Iris pigment epithelial cell (primary cell): ENCODE data around the gene ZNF197.
"Not testable (repeated sequence)": the region's sequence is repeated elsewhere in the genome, so short reads cannot be mapped to it uniquely, and the experiment has no call there.

Experiments
- DNase-seq: peaks from one replicate; pipeline ENCODE4 v3.0.0-alpha.2; 2011; ENCODE audit warnings: low read depth

ZNF197 gene

GRCh38 chr3:44624749-44625480 lies at the start of gene ZNF197:
ZNF197 (plus strand) TSS chr3:44625036; CDS start chr3:44629155, 4,119 bp downstream.
- peak; percentile 79 for DNase-seq

- DNase-seq, result no peak
Observed at GRCh38 chr3:44576613-44577012, 48.2 kb upstream of the ZNF197 start.

GRCh38 chr3:44577354-44577952 lies 47.4 kb upstream of the ZNF197 start:
- not testable (repeated sequence) for DNase-seq

- DNase-seq, result not testable (repeated sequence)
Observed at GRCh38 chr3:44578316-44578715, 46.5 kb upstream of the ZNF197 start.

- not testable (repeated sequence) for DNase-seq
Observed at GRCh38 chr3:44578924-44579515, 45.8 kb upstream of the ZNF197 start.

- not testable (repeated sequence) for DNase-seq
Observed at GRCh38 chr3:44579749-44580148, 45.1 kb upstream of the ZNF197 start.

- not testable (repeated sequence) for DNase-seq
Observed at GRCh38 chr3:44580971-44581370, 43.9 kb upstream of the ZNF197 start.

GRCh38 chr3:44584646-44585501 lies 40.0 kb upstream of the ZNF197 start, which contains the start of gene ZNF660:
ZNF660 (plus strand) TSS chr3:44584964; CDS start chr3:44594194, 9,230 bp downstream.
- DNase-seq, result peak; percentile 83

- no peak for DNase-seq
Observed at GRCh38 chr3:44596621-44597020, 28.2 kb upstream of the ZNF197 start.

- DNase-seq, result no peak
Observed at GRCh38 chr3:44601749-44602148, 23.1 kb upstream of the ZNF197 start.

- DNase-seq, result no peak
Observed at GRCh38 chr3:44612678-44613077, 12.2 kb upstream of the ZNF197 start.

GRCh38 chr3:44628716-44629115 lies 3.9 kb downstream of the ZNF197 start:
- DNase-seq, result no peak

- DNase-seq, result no peak
Observed at GRCh38 chr3:44632193-44632592, 7.4 kb downstream of the ZNF197 start.

GRCh38 chr3:44642337-44642736 lies 17.5 kb downstream of the ZNF197 start:
- no peak for DNase-seq

GRCh38 chr3:44643024-44643423 lies 18.2 kb downstream of the ZNF197 start:
- DNase-seq, result no peak

- DNase-seq, result no peak
Observed at GRCh38 chr3:44647771-44648170, 22.9 kb downstream of the ZNF197 start.

- DNase-seq, result peak; percentile 92
Observed at GRCh38 chr3:44648564-44649229, 23.9 kb downstream of the ZNF197 start, which contains the start of gene ZNF35. ZNF35 (plus strand) TSS chr3:44648732; CDS start chr3:44651068, 2,336 bp downstream.

- no peak for DNase-seq
Observed at GRCh38 chr3:44649709-44650108, 24.9 kb downstream of the ZNF197 start.

GRCh38 chr3:44654039-44654438 lies 29.2 kb downstream of the ZNF197 start:
- DNase-seq, result no peak

- no peak for DNase-seq
Observed at GRCh38 chr3:44659015-44659414, 34.2 kb downstream of the ZNF197 start.

- no peak for DNase-seq
Observed at GRCh38 chr3:44659434-44659833, 34.6 kb downstream of the ZNF197 start.
